CD4-positive, alpha-beta T cell treated with Interleukin-4 for 4 hours (primary cell): Measurements from ENCODE around the gene CACNA1S.

ENCODE experiments used
- DNase-seq: peaks from one replicate; pipeline ENCODE4 v3.0.0-alpha.2; 2020

The CACNA1S gene

GRCh38 chr1:201090541-201090940, 21.7 kb downstream of the CACNA1S start:
- DNase-seq, result no peak

GRCh38 chr1:201089596-201089995, 22.6 kb downstream of the CACNA1S start:
- no peak for DNase-seq

- no peak for DNase-seq
Observed at GRCh38 chr1:201088901-201089525, 23.2 kb downstream of the CACNA1S start.

GRCh38 chr1:201088395-201088794, 23.8 kb downstream of the CACNA1S start:
- DNase-seq, result no peak

- peak; percentile 23 for DNase-seq
Observed at GRCh38 chr1:201085902-201086735, 26.1 kb downstream of the CACNA1S start.

- DNase-seq, result no peak
Observed at GRCh38 chr1:201084295-201084694, 27.9 kb downstream of the CACNA1S start.

GRCh38 chr1:201083741-201084140, 28.5 kb downstream of the CACNA1S start:
- DNase-seq, result no peak

GRCh38 chr1:201080135-201080534, 32.1 kb downstream of the CACNA1S start:
- no peak for DNase-seq

- DNase-seq, result no peak
Observed at GRCh38 chr1:201077736-201078135, 34.5 kb downstream of the CACNA1S start.

- no peak for DNase-seq
Observed at GRCh38 chr1:201077116-201077515, 35.1 kb downstream of the CACNA1S start.

GRCh38 chr1:201076092-201076491, 36.1 kb downstream of the CACNA1S start:
- no peak for DNase-seq

- no peak for DNase-seq
Observed at GRCh38 chr1:201074018-201074417, 38.2 kb downstream of the CACNA1S start.

- DNase-seq, result no peak
Observed at GRCh38 chr1:201072922-201073321, 39.3 kb downstream of the CACNA1S start.

GRCh38 chr1:201072149-201072548, 40.1 kb downstream of the CACNA1S start:
- DNase-seq, result no peak

GRCh38 chr1:201069636-201070035, 42.6 kb downstream of the CACNA1S start:
- DNase-seq, result no peak

- DNase-seq, result no peak
Observed at GRCh38 chr1:201068976-201069375, 43.2 kb downstream of the CACNA1S start.

GRCh38 chr1:201066986-201067385, 45.2 kb downstream of the CACNA1S start:
- DNase-seq, result no peak

- DNase-seq, result no peak
Observed at GRCh38 chr1:201065686-201066085, 46.5 kb downstream of the CACNA1S start.

GRCh38 chr1:201064806-201065205, 47.4 kb downstream of the CACNA1S start:
- no peak for DNase-seq

GRCh38 chr1:201063145-201063544, 49.1 kb downstream of the CACNA1S start:
- DNase-seq, result no peak

GRCh38 chr1:201062511-201063091, 49.6 kb downstream of the CACNA1S start:
- DNase-seq, result no peak

GRCh38 chr1:201061886-201062285, 50.3 kb downstream of the CACNA1S start:
- DNase-seq, result no peak

- no peak for DNase-seq
Observed at GRCh38 chr1:201061049-201061448, 51.2 kb downstream of the CACNA1S start.

- DNase-seq, result no peak
Observed at GRCh38 chr1:201060586-201060985, 51.6 kb downstream of the CACNA1S start.
